IPS-15b (cell line): ENCODE data around the gene GABRR3.

Experiments
- H3K27me3 ChIP-seq: one replicate; pipeline ENCODE4 v1.6.1; 2013; ENCODE audit warnings: low read length; ENCODE audit not compliant: control insufficient read depth, insufficient read depth
- H3K36me3 ChIP-seq: one replicate; pipeline ENCODE4 v1.6.1; 2013; ENCODE audit warnings: low read length; ENCODE audit not compliant: control insufficient read depth, insufficient read depth
- H3K4me1 ChIP-seq: one replicate; pipeline ENCODE4 v1.6.1; 2013; ENCODE audit warnings: mild to moderate bottlenecking, low read length; ENCODE audit not compliant: control insufficient read depth, insufficient read depth
- H3K4me3 ChIP-seq: one replicate; pipeline ENCODE4 v1.5.1; 2013; ENCODE audit warnings: low read depth, low read length
- H3K9ac ChIP-seq: one replicate; pipeline ENCODE4 v1.6.1; 2013; ENCODE audit warnings: low read depth, mild to moderate bottlenecking, low read length
- H3K9me3 ChIP-seq: one replicate; pipeline ENCODE4 v1.6.1; 2013; ENCODE audit warnings: mild to moderate bottlenecking, low read length; ENCODE audit not compliant: control insufficient read depth, insufficient read depth

The GABRR3 gene

GRCh38 chr3:98035208-98035607 lies at the start of gene GABRR3:
GABRR3 (minus strand) TSS chr3:98035315; CDS start chr3:98034987, 328 bp downstream.
- Histone ChIP-seq H3K9me3 (no peaks in the 10 kb centered on the region), H3K9ac (no peak within 1 kb of the TSS), H3K36me3 (no peaks in the 10 kb centered on the region), H3K4me3 (no peak within 1 kb of the TSS), H3K4me1 (no peaks in the 10 kb centered on the region), H3K27me3 (no peaks in the 10 kb centered on the region)

GRCh38 chr3:98073486-98073885 lies 38.4 kb upstream of the GABRR3 start:
- H3K36me3 ChIP-seq: no peaks in the 10 kb centered on the region
- no peak overlapping the region for H3K9ac ChIP-seq
- H3K4me1 ChIP-seq: no peaks in the 10 kb centered on the region
- no peaks in the 10 kb centered on the region for H3K27me3 ChIP-seq
- no peak overlapping the region for H3K4me3 ChIP-seq
- H3K9me3 ChIP-seq: no peaks in the 10 kb centered on the region

- Histone ChIP-seq H3K9ac (no peak overlapping the region), H3K27me3 (no peaks in the 10 kb centered on the region), H3K9me3 (no peaks in the 10 kb centered on the region), H3K4me3 (no peak overlapping the region), H3K36me3 (no peaks in the 10 kb centered on the region), H3K4me1 (no peaks in the 10 kb centered on the region)
Measured at GRCh38 chr3:98070840-98071239, 35.7 kb upstream of the GABRR3 start.

GRCh38 chr3:98068824-98069223 lies 33.7 kb upstream of the GABRR3 start:
- Histone ChIP-seq H3K9ac (no peak overlapping the region), H3K36me3 (no peaks in the 10 kb centered on the region), H3K4me1 (no peaks in the 10 kb centered on the region), H3K4me3 (no peak overlapping the region), H3K9me3 (no peaks in the 10 kb centered on the region), H3K27me3 (no peaks in the 10 kb centered on the region)

GRCh38 chr3:98058244-98058960 lies 23.3 kb upstream of the GABRR3 start:
- no peaks in the 10 kb centered on the region for H3K27me3 ChIP-seq
- no peak overlapping the region for H3K9ac ChIP-seq
- H3K9me3 ChIP-seq: no peaks in the 10 kb centered on the region
- H3K4me1 ChIP-seq: no peaks in the 10 kb centered on the region
- H3K4me3 ChIP-seq: no peak overlapping the region
- H3K36me3 ChIP-seq: no peaks in the 10 kb centered on the region

GRCh38 chr3:98057631-98058030 lies 22.5 kb upstream of the GABRR3 start:
- no peaks in the 10 kb centered on the region for H3K36me3 ChIP-seq
- no peaks in the 10 kb centered on the region for H3K27me3 ChIP-seq
- no peak overlapping the region for H3K9ac ChIP-seq
- no peak overlapping the region for H3K4me3 ChIP-seq
- H3K4me1 ChIP-seq: no peaks in the 10 kb centered on the region
- H3K9me3 ChIP-seq: no peaks in the 10 kb centered on the region

GRCh38 chr3:98056035-98056434 lies 20.9 kb upstream of the GABRR3 start:
- H3K4me1 ChIP-seq: no peaks in the 10 kb centered on the region
- H3K9ac ChIP-seq: no peak overlapping the region
- H3K36me3 ChIP-seq: no peaks in the 10 kb centered on the region
- no peak overlapping the region for H3K4me3 ChIP-seq
- H3K9me3 ChIP-seq: no peaks in the 10 kb centered on the region
- H3K27me3 ChIP-seq: no peaks in the 10 kb centered on the region

GRCh38 chr3:98049271-98049670 lies 14.2 kb upstream of the GABRR3 start:
- H3K36me3 ChIP-seq: no peaks in the 10 kb centered on the region
- H3K4me1 ChIP-seq: no peaks in the 10 kb centered on the region
- no peaks in the 10 kb centered on the region for H3K9me3 ChIP-seq
- no peak overlapping the region for H3K9ac ChIP-seq
- H3K27me3 ChIP-seq: no peaks in the 10 kb centered on the region
- no peak overlapping the region for H3K4me3 ChIP-seq

- H3K27me3 ChIP-seq: no peaks in the 10 kb centered on the region
- H3K9me3 ChIP-seq: no peaks in the 10 kb centered on the region
- no peak overlapping the region for H3K9ac ChIP-seq
- no peak overlapping the region for H3K4me3 ChIP-seq
- H3K4me1 ChIP-seq: no peaks in the 10 kb centered on the region
- no peaks in the 10 kb centered on the region for H3K36me3 ChIP-seq
Measured at GRCh38 chr3:98048586-98048985, 13.5 kb upstream of the GABRR3 start.

- H3K4me3 ChIP-seq: no peak overlapping the region
- no peak overlapping the region for H3K9ac ChIP-seq
- no peaks in the 10 kb centered on the region for H3K4me1 ChIP-seq
- H3K27me3 ChIP-seq: no peaks in the 10 kb centered on the region
- no peaks in the 10 kb centered on the region for H3K9me3 ChIP-seq
- H3K36me3 ChIP-seq: no peaks in the 10 kb centered on the region
Measured at GRCh38 chr3:98041350-98041749, 6.2 kb upstream of the GABRR3 start.

GRCh38 chr3:98039322-98040024 lies 4.4 kb upstream of the GABRR3 start:
- Histone ChIP-seq H3K9me3 (no peaks in the 10 kb centered on the region), H3K27me3 (no peaks in the 10 kb centered on the region), H3K9ac (no peak overlapping the region), H3K36me3 (no peaks in the 10 kb centered on the region), H3K4me1 (no peaks in the 10 kb centered on the region), H3K4me3 (peak overlapping the region; percentile 52)

GRCh38 chr3:98038876-98039275 lies 3.8 kb upstream of the GABRR3 start:
- Histone ChIP-seq H3K27me3 (no peaks in the 10 kb centered on the region), H3K36me3 (no peaks in the 10 kb centered on the region), H3K4me3 (no peak overlapping the region), H3K4me1 (no peaks in the 10 kb centered on the region), H3K9me3 (no peaks in the 10 kb centered on the region), H3K9ac (no peak overlapping the region)
